HG02970 (cell line): Measurements from ENCODE around the gene PCDHGB1.
"Not testable (repeated sequence)": the region's sequence is repeated elsewhere in the genome, so short reads cannot be mapped to it uniquely, and the experiment has no call there.

Source experiments
- ATAC-seq: cut with Tn5 transposase; IDR thresholded peaks from one replicate; pipeline ENCODE4 v1.9.1; 2021; ENCODE audit warnings: mild to moderate bottlenecking, moderate library complexity, moderate number of reproducible peaks; ENCODE audit not compliant: unreplicated experiment, low FRiP score

Gene PCDHGB1

DNA sequence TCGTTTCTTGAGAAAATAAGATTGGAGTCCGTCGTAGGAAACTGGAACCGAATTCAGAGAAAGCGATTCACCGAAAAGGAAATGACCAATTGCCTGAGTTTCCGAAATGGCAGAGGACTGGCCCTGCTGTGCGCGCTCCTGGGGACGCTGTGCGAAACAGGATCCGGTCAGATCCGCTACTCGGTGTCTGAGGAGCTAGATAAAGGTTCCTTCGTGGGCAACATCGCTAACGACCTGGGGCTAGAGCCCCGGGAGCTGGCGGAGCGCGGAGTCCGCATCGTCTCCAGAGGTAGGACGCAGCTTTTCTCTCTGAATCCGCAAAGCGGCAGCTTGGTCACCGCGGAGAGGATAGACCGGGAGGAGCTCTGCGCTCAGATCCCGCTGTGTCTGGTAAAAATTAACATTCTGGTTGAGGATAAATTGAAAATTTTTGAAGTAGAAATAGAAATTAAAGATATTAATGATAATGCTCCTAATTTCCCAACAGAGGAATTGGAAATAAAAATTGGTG is 5.9 kb upstream of the PCDHGB1 start:
- no peak for ATAC-seq

- ATAC-seq: no peak
Measured at GRCh38 chr5:141345327-141345726, 4.6 kb upstream of the PCDHGB1 start.

GRCh38 chr5:141346017-141346416 is 3.9 kb upstream of the PCDHGB1 start:
- ATAC-seq: not testable (repeated sequence)

GRCh38 chr5:141351591-141351990 is 1.7 kb downstream of the PCDHGB1 start:
- ATAC-seq: no peak

GRCh38 chr5:141354900-141355469 is 5.1 kb downstream of the PCDHGB1 start, which contains the start of gene PCDHGA4:
Gene PCDHGA4 (plus strand): TSS chr5:141355021. CDS start chr5:141355108, 87 bp downstream.
- ATAC-seq: no peak

- no peak for ATAC-seq
Measured at GRCh38 chr5:141355641-141356040, 5.7 kb downstream of the PCDHGB1 start.

- no peak for ATAC-seq
Measured at GRCh38 chr5:141356133-141356532, 6.2 kb downstream of the PCDHGB1 start.

- no peak for ATAC-seq
Measured at GRCh38 chr5:141356950-141357349, 7.1 kb downstream of the PCDHGB1 start.

GRCh38 chr5:141359790-141360426 is 10.0 kb downstream of the PCDHGB1 start, which contains the start of gene PCDHGB2:
Gene PCDHGB2 (plus strand): TSS chr5:141359994. CDS start chr5:141360136, 142 bp downstream.
- ATAC-seq: no peak

GRCh38 chr5:141360685-141361084 is 10.8 kb downstream of the PCDHGB1 start:
- ATAC-seq: no peak

GRCh38 chr5:141362719-141363118 is 12.8 kb downstream of the PCDHGB1 start:
- no peak for ATAC-seq

GRCh38 chr5:141363952-141364660 is 14.2 kb downstream of the PCDHGB1 start, which contains the start of gene PCDHGA5:
Gene PCDHGA5 (plus strand): TSS chr5:141364162. CDS start chr5:141364331, 169 bp downstream.
- no peak for ATAC-seq

DNA sequence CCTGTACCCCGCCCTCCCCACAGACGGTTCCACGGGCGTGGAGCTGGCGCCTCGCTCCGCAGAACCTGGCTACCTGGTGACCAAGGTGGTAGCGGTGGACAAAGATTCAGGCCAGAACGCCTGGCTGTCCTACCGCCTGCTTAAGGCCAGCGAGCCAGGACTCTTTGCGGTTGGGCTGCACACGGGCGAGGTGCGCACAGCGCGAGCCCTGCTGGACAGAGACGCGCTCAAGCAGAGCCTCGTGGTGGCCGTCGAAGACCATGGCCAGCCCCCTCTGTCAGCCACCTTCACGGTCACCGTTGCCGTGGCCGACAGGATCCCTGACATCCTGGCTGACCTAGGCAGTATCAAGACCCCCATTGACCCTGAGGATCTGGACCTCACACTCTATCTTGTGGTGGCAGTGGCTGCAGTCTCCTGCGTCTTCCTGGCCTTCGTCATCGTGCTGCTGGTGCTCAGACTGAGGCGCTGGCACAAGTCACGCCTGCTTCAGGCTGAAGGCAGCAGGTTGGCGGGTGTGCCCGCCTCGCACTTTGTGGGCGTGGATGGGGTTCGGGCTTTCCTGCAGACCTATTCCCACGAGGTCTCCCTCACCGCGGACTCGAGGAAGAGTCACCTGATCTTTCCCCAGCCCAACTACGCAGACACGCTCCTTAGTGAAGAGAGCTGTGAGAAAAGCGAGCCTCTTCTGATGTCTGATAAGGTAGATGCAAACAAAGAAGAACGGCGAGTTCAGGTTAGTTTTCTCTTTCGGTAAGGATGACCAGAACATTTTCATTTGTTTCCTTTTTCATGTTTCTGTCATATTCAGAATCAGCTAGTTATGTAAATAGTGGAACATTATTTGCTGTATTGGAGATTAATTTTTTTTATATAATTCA is 16.4 kb downstream of the PCDHGB1 start:
- no peak for ATAC-seq

GRCh38 chr5:141369994-141370848 is 20.3 kb downstream of the PCDHGB1 start, which contains the start of gene PCDHGB3:
Gene PCDHGB3 (plus strand): TSS chr5:141370242. CDS start chr5:141370395, 153 bp downstream.
- no peak for ATAC-seq

GRCh38 chr5:141371572-141372475 is 21.9 kb downstream of the PCDHGB1 start:
- no peak for ATAC-seq

DNA sequence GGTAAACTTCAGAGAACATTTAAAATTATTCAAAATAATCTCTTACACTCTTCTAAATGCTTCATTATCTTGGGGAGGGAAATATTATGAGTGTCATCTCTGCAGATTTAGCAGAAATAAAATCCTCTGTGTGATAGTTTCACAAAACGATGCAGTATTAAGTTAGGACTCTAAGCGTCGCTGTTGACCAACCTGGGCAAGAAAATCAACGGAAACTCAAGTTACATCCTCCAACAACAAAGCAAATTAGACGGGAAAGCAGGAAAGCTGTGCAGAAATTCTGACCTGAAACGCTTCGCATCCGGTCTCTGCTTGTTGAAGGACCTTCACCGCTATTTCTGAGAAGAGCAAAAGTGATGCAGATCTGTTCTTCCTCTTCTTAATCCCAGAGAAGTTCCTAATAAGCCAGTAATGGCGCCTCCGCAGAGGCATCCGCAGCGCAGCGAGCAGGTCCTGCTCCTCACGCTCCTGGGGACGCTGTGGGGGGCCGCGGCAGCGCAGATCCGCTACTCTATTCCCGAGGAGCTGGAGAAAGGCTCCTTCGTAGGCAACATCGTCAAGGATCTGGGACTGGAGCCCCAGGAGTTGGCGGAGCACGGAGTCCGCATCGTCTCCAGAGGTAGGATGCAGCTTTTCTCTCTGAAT is 23.9 kb downstream of the PCDHGB1 start, which contains the start of gene PCDHGA6:
TSS of gene PCDHGA6 (plus strand) at position 219 of the 645 bp plus-strand sequence. CDS start at position 412, 193 bp downstream.
- ATAC-seq: no peak

- no peak for ATAC-seq
Measured at GRCh38 chr5:141374627-141375026, 24.7 kb downstream of the PCDHGB1 start.
